Peyer's patch (tissue), 4 donors: ENCODE results near the gene ZNF581. TPM values are rescaled to one million over a fixed set of nuclear protein-coding genes. Genes with fewer than 3 reads are reported as not detected.

Experiments used
- DNase-seq, 3 donors: peaks; one replicate each; pipeline ENCODE4 v3.0.0-alpha.2; 2017 to 2019
- H3K27ac ChIP-seq, 4 donors: fragments of 200-600 bp; sonication (generic); one replicate each; pipeline ENCODE4 v1.5.1; 2016 to 2019
- H3K27me3 ChIP-seq, 2 donors: fragments of 200-600 bp; sonication (generic); one replicate each; pipeline ENCODE4 v1.5.1; 2019
- H3K36me3 ChIP-seq, 3 donors: fragments of 200-600 bp; sonication (generic); one replicate each; pipeline ENCODE4 v1.5.1; 2016 to 2019
- H3K4me1 ChIP-seq, 4 donors: fragments of 200-600 bp; sonication (generic); one replicate each; pipeline ENCODE4 v1.5.1; 2016 to 2019
- H3K4me3 ChIP-seq, 4 donors: fragments of 200-600 bp; sonication (generic); 1 replicate in 3 of 4; 2 replicates in 1 of 4; pipeline ENCODE4 v1.5.1; 2016 to 2019; ENCODE audit warnings: mild to moderate bottlenecking in 1 of 4
- H3K9me3 ChIP-seq, 4 donors: fragments of 200-600 bp; sonication (generic); one replicate each; pipeline ENCODE4 v1.5.1; 2016 to 2019; ENCODE audit warnings: mild to moderate bottlenecking in 1 of 4
- POLR2A ChIP-seq, 2 donors: fragments of 450-650 bp; IDR thresholded peaks; one replicate each; pipeline ENCODE4 v1.5.1; 2017; ENCODE audit warnings: antibody characterized with exemption in 2 of 2, mild to moderate bottlenecking in 2 of 2, moderate library complexity in 2 of 2
- total RNA-seq, 4 donors: library from RNA; depleted of rRNA; stranded (reverse); fragments of >200 nt; gene quantifications; one replicate each; pipeline ENCODE4 v1.1.0, GENCODE V29; 2016
- TF ChIP-seq, protein P1 (sequence below), 6 experiments: fragments of 450-650 bp in 4 of 6; fragments of 200-600 bp in 2 of 6; sonication (generic) in 1 of 6; IDR thresholded peaks; one replicate each; pipeline ENCODE4 v1.5.1; 2017 to 2019; ENCODE audit warnings: antibody characterized with exemption in 6 of 6, mild to moderate bottlenecking in 3 of 6, moderate library complexity in 1 of 6

The ZNF581 gene
- total RNA-seq, 4 donors from 2014 or later, result 7.7 to 28.9 (median 14.1) TPM

DNA sequence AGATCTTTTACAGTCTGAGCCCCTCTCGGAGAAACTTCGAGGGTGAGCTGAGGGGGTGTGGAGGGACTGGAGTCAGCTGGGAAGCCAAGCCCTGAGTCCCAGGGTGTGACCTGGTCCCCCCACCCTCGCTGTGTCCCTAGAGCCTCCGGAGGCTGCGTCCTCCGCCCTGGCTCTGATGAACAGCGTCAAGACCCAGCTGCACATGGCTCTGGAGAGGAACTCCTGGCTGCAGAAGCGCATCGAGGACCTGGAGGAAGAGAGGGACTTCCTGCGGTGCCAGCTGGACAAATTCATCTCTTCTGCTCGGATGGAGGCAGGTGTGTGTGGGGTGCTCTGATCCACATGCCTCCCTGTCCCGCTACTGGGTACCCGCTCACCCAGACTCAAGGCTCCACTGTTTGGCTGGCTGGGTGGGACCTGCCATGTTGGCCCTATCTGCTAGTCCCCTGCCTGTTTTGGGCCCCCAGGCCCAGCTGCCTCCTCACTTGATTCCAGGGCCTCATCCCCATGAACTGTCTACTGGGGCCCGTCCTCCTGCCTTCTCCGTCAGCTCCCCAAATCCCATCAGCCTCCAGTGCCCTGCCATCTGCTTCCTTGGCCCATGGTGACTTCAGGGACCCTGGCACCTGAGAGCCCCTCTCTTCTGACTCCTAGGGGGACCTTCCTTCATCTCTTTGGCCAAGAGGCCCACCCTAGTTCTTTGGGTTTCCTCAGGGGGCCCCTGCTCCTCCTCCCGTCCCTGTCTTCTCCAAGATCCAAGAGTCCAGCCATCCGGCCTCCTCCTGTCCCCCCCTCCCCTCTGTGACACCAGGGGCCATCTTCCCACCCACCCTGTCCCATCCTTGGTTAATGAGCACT is 6.0 kb downstream of the ZNF581 start:
- no peak for TF ChIP-seq POLR2A (IDR thresholded peaks at IDR 0.05)
- TF ChIP-seq, protein P1, sequence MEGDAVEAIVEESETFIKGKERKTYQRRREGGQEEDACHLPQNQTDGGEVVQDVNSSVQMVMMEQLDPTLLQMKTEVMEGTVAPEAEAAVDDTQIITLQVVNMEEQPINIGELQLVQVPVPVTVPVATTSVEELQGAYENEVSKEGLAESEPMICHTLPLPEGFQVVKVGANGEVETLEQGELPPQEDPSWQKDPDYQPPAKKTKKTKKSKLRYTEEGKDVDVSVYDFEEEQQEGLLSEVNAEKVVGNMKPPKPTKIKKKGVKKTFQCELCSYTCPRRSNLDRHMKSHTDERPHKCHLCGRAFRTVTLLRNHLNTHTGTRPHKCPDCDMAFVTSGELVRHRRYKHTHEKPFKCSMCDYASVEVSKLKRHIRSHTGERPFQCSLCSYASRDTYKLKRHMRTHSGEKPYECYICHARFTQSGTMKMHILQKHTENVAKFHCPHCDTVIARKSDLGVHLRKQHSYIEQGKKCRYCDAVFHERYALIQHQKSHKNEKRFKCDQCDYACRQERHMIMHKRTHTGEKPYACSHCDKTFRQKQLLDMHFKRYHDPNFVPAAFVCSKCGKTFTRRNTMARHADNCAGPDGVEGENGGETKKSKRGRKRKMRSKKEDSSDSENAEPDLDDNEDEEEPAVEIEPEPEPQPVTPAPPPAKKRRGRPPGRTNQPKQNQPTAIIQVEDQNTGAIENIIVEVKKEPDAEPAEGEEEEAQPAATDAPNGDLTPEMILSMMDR (IDR thresholded peaks at IDR 0.05), result no peak
- Histone ChIP-seq H3K36me3 (peaks cover 0 to 10% (median 0%) of the 10 kb centered on the region in 3 donors), H3K4me3 (peak overlapping the region in 2 of 4 donors; percentile 79 to 93), H3K27me3 (no peaks in the 10 kb centered on the region), H3K9me3 (no peaks in the 10 kb centered on the region), H3K4me1 (peaks cover under 1 to 29% (median 21%) of the 10 kb centered on the region in 4 donors), H3K27ac (peak overlapping the region in 1 of 4 donors; percentile 96)
- DNase-seq, result no peak

DNA sequence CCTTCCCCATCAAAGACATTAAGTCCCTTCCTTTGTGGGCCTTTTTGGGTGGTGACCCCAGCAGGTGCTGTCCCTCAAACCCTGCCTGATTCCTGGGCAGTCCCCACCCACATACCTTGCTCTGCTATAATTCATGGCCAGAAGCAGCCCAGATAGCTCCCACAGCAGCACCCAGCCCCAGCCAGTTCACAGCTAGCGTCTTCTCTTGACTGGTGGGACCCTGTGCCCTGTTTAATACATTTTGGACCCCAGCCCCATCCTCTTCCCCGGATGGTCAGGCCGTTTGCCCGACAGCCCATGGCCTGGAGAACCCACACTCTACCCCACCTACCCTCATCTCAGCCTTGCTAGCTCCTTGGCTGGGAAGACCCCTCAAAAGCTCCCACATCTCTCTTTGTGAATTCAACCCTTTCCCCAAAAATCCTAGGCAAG is 6.7 kb downstream of the ZNF581 start:
- H3K27ac ChIP-seq, result no peak overlapping the region
- no peaks in the 10 kb centered on the region for H3K27me3 ChIP-seq
- H3K4me1 ChIP-seq, result peaks cover 0 to 26% (median 16%) of the 10 kb centered on the region in 4 donors
- peaks cover 0 to 3% (median 0%) of the 10 kb centered on the region in 3 donors for H3K36me3 ChIP-seq
- TF ChIP-seq, protein P1 (IDR thresholded peaks at IDR 0.05), result no peak
- TF ChIP-seq POLR2A (IDR thresholded peaks at IDR 0.05), result no peak
- no peak for DNase-seq
- no peaks in the 10 kb centered on the region for H3K9me3 ChIP-seq
- H3K4me3 ChIP-seq, result no peak overlapping the region

DNA sequence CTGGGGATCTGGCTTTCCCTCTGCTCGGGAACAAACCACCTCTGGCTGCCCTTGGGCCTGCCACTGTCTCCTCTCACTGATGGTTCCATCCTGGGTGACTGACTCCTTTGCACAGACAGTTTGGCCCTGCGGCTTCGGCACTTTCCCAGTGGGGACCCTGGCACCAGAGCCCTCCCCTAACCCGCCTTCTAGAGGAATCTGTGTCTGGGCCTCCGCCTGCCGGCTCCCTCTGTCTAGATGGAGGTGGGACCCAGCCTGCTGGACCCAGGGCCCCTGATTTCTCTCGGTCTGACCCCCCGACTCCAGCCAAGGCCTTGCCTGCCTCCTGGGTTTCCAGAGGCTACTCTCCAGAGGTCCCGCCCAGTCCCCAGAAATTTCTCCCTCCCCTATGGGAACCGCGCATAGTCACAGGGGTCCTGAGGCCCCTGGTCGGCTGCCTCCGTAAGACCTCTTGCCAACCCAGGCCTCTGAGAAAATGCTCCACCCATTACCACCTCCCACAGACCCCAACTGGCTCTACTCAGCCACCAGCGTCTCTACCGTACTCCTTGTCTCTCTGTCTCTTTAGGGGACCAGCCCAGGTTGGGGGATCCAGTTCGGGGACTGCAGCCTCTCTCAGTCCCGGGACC is 7.3 kb downstream of the ZNF581 start:
- H3K9me3 ChIP-seq, result no peaks in the 10 kb centered on the region
- no peaks in the 10 kb centered on the region for H3K36me3 ChIP-seq
- no peak for DNase-seq
- H3K4me3 ChIP-seq, result no peak overlapping the region
- H3K4me1 ChIP-seq, result peaks cover 0 to 27% (median 17%) of the 10 kb centered on the region in 4 donors
- TF ChIP-seq, protein P1 (IDR thresholded peaks at IDR 0.05), result no peak
- TF ChIP-seq POLR2A (IDR thresholded peaks at IDR 0.05), result no peak
- no peaks in the 10 kb centered on the region for H3K27me3 ChIP-seq
- no peak overlapping the region for H3K27ac ChIP-seq

DNA sequence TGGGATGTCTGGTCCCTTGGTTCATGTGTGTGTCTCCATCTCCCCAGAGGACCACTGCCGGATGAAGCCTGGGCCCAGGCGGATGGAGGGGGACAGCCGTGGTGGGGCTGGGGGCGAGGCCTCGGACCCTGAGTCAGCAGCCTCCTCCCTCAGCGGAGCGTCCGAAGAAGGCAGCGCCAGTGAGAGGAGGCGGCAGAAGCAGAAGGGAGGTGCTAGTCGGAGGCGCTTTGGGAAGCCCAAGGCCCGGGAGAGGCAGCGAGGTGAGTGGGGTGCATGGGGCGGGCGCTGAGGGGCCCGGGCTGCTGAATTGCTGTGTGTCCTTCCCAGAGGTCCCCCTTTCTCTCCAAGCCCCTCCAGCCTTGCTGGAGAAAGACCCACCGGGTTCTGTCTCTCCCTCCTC is 7.8 kb downstream of the ZNF581 start:
- Histone ChIP-seq H3K4me1 (peaks cover 0 to 32% (median 22%) of the 10 kb centered on the region in 4 donors), H3K9me3 (no peaks in the 10 kb centered on the region), H3K27me3 (no peaks in the 10 kb centered on the region), H3K27ac (no peak overlapping the region), H3K4me3 (no peak overlapping the region), H3K36me3 (no peaks in the 10 kb centered on the region)
- no peak for DNase-seq
- TF ChIP-seq, protein P1 (IDR thresholded peaks at IDR 0.05), result no peak
- no peak for TF ChIP-seq POLR2A (IDR thresholded peaks at IDR 0.05)

DNA sequence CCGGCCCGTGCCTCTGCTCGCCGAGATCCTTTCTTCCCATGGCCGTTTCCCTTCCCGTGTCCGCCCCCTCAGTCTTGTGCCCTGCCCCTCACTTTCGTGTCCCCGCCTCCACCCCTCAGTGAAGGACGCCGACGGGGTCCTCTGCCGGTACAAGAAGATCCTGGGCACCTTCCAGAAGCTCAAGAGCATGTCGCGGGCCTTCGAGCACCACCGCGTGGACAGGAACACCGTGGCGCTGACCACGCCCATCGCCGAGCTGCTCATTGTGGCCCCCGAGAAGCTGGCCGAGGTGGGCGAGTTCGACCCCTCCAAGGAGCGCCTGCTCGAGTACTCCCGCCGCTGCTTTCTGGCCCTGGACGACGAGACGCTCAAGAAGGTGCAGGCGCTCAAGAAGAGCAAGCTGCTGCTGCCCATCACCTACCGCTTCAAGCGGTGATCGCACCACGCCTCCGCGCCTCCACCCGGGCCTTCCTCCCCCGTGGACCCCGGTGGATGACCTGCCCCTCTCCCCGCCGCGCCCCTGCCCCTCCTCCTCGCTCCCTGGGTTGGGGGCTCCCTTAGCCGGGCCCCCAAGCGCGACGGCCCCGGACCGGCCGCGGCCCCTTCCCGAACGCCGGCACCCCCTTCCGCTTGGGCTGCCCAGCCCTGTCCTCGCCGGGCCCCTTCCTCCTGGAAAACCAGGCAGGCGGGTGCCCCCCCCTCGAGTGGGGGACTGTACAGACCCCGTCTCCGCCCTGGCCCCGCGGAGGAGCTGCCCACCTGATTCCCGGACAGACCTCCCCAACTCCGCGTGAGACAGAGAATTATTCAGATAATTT is 9.1 kb downstream of the ZNF581 start:
- no peaks in the 10 kb centered on the region for H3K36me3 ChIP-seq
- no peaks in the 10 kb centered on the region for H3K9me3 ChIP-seq
- peaks cover 8 to 45% (median 31%) of the 10 kb centered on the region in 4 donors for H3K4me1 ChIP-seq
- peak overlapping the region in 1 of 4 donors; percentile 100 for H3K27ac ChIP-seq
- H3K4me3 ChIP-seq, result no peak overlapping the region
- TF ChIP-seq POLR2A (IDR thresholded peaks at IDR 0.05), result no peak
- TF ChIP-seq, protein P1 (IDR thresholded peaks at IDR 0.05), result no peak
- no peaks in the 10 kb centered on the region for H3K27me3 ChIP-seq
- no peak for DNase-seq
